ENCODE results near the gene ST6GALNAC1.

GRCh38 chr17:76584427-76585032 lies 59.0 kb downstream of the ST6GALNAC1 start:
- TF ChIP-seq ZNF274 (IDR thresholded peaks at IDR 0.05; ENCODE audit: low read depth, low read length) (no peak), TCF7L2 (IDR thresholded peaks at IDR 0.05; ENCODE audit: borderline replicate concordance, extremely low read depth, insufficient read depth, insufficient read length) (no peak), YY1 (IDR thresholded peaks at IDR 0.05; ENCODE audit: extremely low read depth, insufficient replicate concordance, low read depth, low read length) (no peak), CTCF (IDR thresholded peaks at IDR 0.05 in 2 of 3, conservative IDR thresholded peaks at IDR 0.05 in 1 of 3; ENCODE audit: borderline replicate concordance in 1 of 3, insufficient read depth in 1 of 3, low read depth in 2 of 3, low read length in 2 of 3) (no peak)

Data from HCT116 (cell line).